Astrocyte (in vitro differentiated cells and primary cell): Measurements from ENCODE around the gene NDUFV1.

ENCODE experiments used
- EZH2 ChIP-seq: IDR thresholded peaks from 2 replicates; pipeline ENCODE4 v1.6.1; 2012; ENCODE audit warnings: mild to moderate bottlenecking, low read length, inconsistent platforms; ENCODE audit not compliant: insufficient read depth
- TF ChIP-seq, protein P1 (sequence below): IDR thresholded peaks from 2 replicates; pipeline ENCODE4 v1.5.1; 2011; ENCODE audit warnings: low read depth, mild to moderate bottlenecking, inconsistent platforms, low read length, moderate library complexity; ENCODE audit not compliant: insufficient read depth

DNA sequence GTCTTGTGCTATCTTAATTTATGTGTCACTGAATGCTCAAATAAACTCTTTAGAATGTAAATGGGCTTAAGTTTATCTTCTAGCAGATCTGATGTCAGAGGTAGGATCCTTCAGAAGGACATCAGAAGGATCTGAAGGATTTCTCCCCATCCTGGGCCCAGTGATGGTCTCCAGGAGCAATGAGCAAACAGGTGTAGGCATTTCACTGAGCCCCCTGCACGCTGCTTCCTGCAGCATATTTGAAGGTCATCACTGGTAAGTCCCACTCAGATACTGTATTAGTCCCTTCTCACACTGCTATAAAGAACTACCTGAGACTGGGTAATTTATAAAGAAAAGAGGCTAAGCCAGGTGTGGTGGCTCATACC lies 18.6 kb upstream of the NDUFV1 start:
- TF ChIP-seq, protein P1, sequence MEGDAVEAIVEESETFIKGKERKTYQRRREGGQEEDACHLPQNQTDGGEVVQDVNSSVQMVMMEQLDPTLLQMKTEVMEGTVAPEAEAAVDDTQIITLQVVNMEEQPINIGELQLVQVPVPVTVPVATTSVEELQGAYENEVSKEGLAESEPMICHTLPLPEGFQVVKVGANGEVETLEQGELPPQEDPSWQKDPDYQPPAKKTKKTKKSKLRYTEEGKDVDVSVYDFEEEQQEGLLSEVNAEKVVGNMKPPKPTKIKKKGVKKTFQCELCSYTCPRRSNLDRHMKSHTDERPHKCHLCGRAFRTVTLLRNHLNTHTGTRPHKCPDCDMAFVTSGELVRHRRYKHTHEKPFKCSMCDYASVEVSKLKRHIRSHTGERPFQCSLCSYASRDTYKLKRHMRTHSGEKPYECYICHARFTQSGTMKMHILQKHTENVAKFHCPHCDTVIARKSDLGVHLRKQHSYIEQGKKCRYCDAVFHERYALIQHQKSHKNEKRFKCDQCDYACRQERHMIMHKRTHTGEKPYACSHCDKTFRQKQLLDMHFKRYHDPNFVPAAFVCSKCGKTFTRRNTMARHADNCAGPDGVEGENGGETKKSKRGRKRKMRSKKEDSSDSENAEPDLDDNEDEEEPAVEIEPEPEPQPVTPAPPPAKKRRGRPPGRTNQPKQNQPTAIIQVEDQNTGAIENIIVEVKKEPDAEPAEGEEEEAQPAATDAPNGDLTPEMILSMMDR: no peak
- no peak for TF ChIP-seq EZH2
